ACC112 (cell line): Measurements from ENCODE around the gene TMEM187.

ENCODE experiments used
- H2AFZ ChIP-seq: fragments of 200-600 bp; sonication (generic); one replicate; pipeline ENCODE4 v1.6.0; 2017; ENCODE audit warnings: antibody characterized with exemption, low read length; ENCODE audit not compliant: unreplicated experiment
- H3K27ac ChIP-seq: fragments of 200-600 bp; sonication (generic); 2 replicates; pipeline ENCODE4 v1.5.1; 2014; ENCODE audit warnings: low read depth, mild to moderate bottlenecking, antibody characterized with exemption, low read length, moderate library complexity
- H3K27me3 ChIP-seq: fragments of 200-600 bp; sonication (generic); 2 replicates; pipeline ENCODE4 v1.6.1; 2014; ENCODE audit warnings: mild to moderate bottlenecking, antibody characterized with exemption, low read length, moderate library complexity, mixed read lengths; ENCODE audit not compliant: insufficient read depth
- H3K36me3 ChIP-seq: fragments of 200-600 bp; sonication (generic); 2 replicates; pipeline ENCODE4 v1.6.1; 2016; ENCODE audit warnings: mild to moderate bottlenecking, antibody characterized with exemption, low read length, moderate library complexity, mixed read lengths; ENCODE audit not compliant: insufficient read depth
- H3K4me1 ChIP-seq: fragments of 200-600 bp; sonication (generic); one replicate; pipeline ENCODE4 v1.6.1; 2016; ENCODE audit warnings: low read length, mixed read lengths; ENCODE audit not compliant: insufficient read depth, unreplicated experiment, control insufficient read depth
- H3K4me3 ChIP-seq: fragments of 200-600 bp; sonication (generic); 2 replicates; pipeline ENCODE4 v1.5.1; 2014; ENCODE audit warnings: mild to moderate bottlenecking, low read depth, low read length
- H3K79me2 ChIP-seq: fragments of 200-600 bp; sonication (generic); one replicate; pipeline ENCODE4 v1.6.0; 2016; ENCODE audit warnings: low read length; ENCODE audit not compliant: control insufficient read depth, unreplicated experiment, insufficient read depth

TMEM187 gene

GRCh38 chrX:153972368-153973126 is at the start of gene TMEM187:
TSS of gene TMEM187 (plus strand) at chrX:153972754. CDS start at chrX:153982063, 9,309 bp downstream.
- Histone ChIP-seq H2AFZ (peak within 1 kb of the TSS; percentile 50), H3K36me3 (no peaks in the 10 kb centered on the region), H3K27me3 (no peaks in the 10 kb centered on the region), H3K4me1 (peaks cover 24% of the 10 kb centered on the region), H3K27ac (peak within 1 kb of the TSS; percentile 99), H3K4me3 (peak within 1 kb of the TSS; percentile 87), H3K79me2 (peaks cover 40% of the 10 kb centered on the region)

- no peaks in the 10 kb centered on the region for H3K79me2 ChIP-seq
- peaks cover 9% of the 10 kb centered on the region for H3K4me1 ChIP-seq
- H3K27ac ChIP-seq, result no peak overlapping the region
- H3K36me3 ChIP-seq, result no peaks in the 10 kb centered on the region
- H3K4me3 ChIP-seq, result no peak overlapping the region
- no peak overlapping the region for H2AFZ ChIP-seq
- H3K27me3 ChIP-seq, result no peaks in the 10 kb centered on the region
These were observed 49.4 kb upstream of the TMEM187 start for GRCh38 chrX:153922932-153923857.

GRCh38 chrX:153924149-153924861 is 48.2 kb upstream of the TMEM187 start:
- Histone ChIP-seq H2AFZ (no peak overlapping the region), H3K79me2 (no peaks in the 10 kb centered on the region), H3K36me3 (no peaks in the 10 kb centered on the region), H3K4me1 (peaks cover 9% of the 10 kb centered on the region), H3K27me3 (no peaks in the 10 kb centered on the region), H3K4me3 (no peak overlapping the region), H3K27ac (no peak overlapping the region)

- Histone ChIP-seq H2AFZ (no peak overlapping the region), H3K79me2 (no peaks in the 10 kb centered on the region), H3K4me3 (no peak overlapping the region)
These were observed 47.2 kb upstream of the TMEM187 start for GRCh38 chrX:153925387-153925738.

GRCh38 chrX:153925739-153926551 is 46.6 kb upstream of the TMEM187 start, which contains the start of gene ARHGAP4:
TSS of gene ARHGAP4 (minus strand) at chrX:153926264. CDS start at chrX:153926202, 62 bp downstream.
- H3K4me3 ChIP-seq, result peak within 1 kb of the TSS; percentile 84

More at GRCh38 chrX:153925387-153925738, 47.2 kb upstream of the TMEM187 start:
- peaks cover 9% of the 10 kb centered on the region for H3K4me1 ChIP-seq
- no peaks in the 10 kb centered on the region for H3K36me3 ChIP-seq
- H3K27me3 ChIP-seq, result no peaks in the 10 kb centered on the region
- no peak overlapping the region for H3K27ac ChIP-seq

GRCh38 chrX:153926552-153926857 is 46.0 kb upstream of the TMEM187 start:
- Histone ChIP-seq H3K4me3 (peak overlapping the region; percentile 84; the same call in 1 of the 2 replicates), H3K27ac (no peak overlapping the region), H2AFZ (no peak overlapping the region), H3K27me3 (no peaks in the 10 kb centered on the region), H3K4me1 (peaks cover 9% of the 10 kb centered on the region), H3K79me2 (no peaks in the 10 kb centered on the region), H3K36me3 (no peaks in the 10 kb centered on the region)

More at GRCh38 chrX:153925739-153926551, 46.6 kb upstream of the TMEM187 start, which contains the start of gene ARHGAP4:
- Histone ChIP-seq H2AFZ (no peak within 1 kb of the TSS), H3K79me2 (no peaks in the 10 kb centered on the region), H3K36me3 (no peaks in the 10 kb centered on the region), H3K27me3 (no peaks in the 10 kb centered on the region), H3K27ac (no peak within 1 kb of the TSS; the same call in 1 of the 2 replicates), H3K4me1 (peaks cover 9% of the 10 kb centered on the region)

GRCh38 chrX:153926858-153927671 is 45.5 kb upstream of the TMEM187 start:
- Histone ChIP-seq H3K27ac (peak overlapping the region; percentile 84), H3K79me2 (no peaks in the 10 kb centered on the region), H3K36me3 (no peaks in the 10 kb centered on the region), H3K4me3 (peak overlapping the region; percentile 84), H3K4me1 (peaks cover 9% of the 10 kb centered on the region), H3K27me3 (no peaks in the 10 kb centered on the region), H2AFZ (no peak overlapping the region)

- Histone ChIP-seq H3K4me3 (peak overlapping the region; percentile 84), H3K27ac (peak overlapping the region; percentile 84), H2AFZ (no peak overlapping the region), H3K27me3 (no peaks in the 10 kb centered on the region), H3K79me2 (no peaks in the 10 kb centered on the region), H3K36me3 (no peaks in the 10 kb centered on the region), H3K4me1 (peaks cover 9% of the 10 kb centered on the region)
These were observed 45.0 kb upstream of the TMEM187 start for GRCh38 chrX:153927672-153927921.

GRCh38 chrX:153927922-153928760 is 44.4 kb upstream of the TMEM187 start:
- Histone ChIP-seq H3K4me1 (peaks cover 12% of the 10 kb centered on the region), H3K27me3 (no peaks in the 10 kb centered on the region), H2AFZ (no peak overlapping the region), H3K36me3 (no peaks in the 10 kb centered on the region), H3K79me2 (peaks cover 5% of the 10 kb centered on the region), H3K4me3 (peak overlapping the region; percentile 84), H3K27ac (peak overlapping the region; percentile 84)
